DND-41 (cell line): ENCODE data around the gene TMEM248.

ENCODE experiments used
- ATAC-seq: fragments of 200-7000 bp; cut with Tn5 transposase; 3 replicates; pipeline ENCODE4 v1.9.1; 2021; ENCODE audit warnings: low read depth; ENCODE audit not compliant: insufficient read depth
- DNase-seq: peaks from one replicate; pipeline ENCODE4 v3.0.0-alpha.2; 2020
- H2AFZ ChIP-seq: 2 replicates; pipeline ENCODE4 v1.6.0; 2012; ENCODE audit warnings: low read depth, low read length
- H3K27ac ChIP-seq: 2 replicates; pipeline ENCODE4 v1.5.1; 2012; ENCODE audit warnings: low read length, inconsistent platforms
- H3K27me3 ChIP-seq: fragments of 200-600 bp; sonication (generic); 2 replicates; pipeline ENCODE4 v1.6.0; 2012; ENCODE audit warnings: low read length, mild to moderate bottlenecking, inconsistent platforms; ENCODE audit not compliant: insufficient read depth, poor library complexity
- H3K36me3 ChIP-seq: 2 replicates; pipeline ENCODE4 v1.5.1; 2012; ENCODE audit warnings: low read length, inconsistent platforms; ENCODE audit not compliant: insufficient read depth
- H3K4me1 ChIP-seq: 2 replicates; pipeline ENCODE4 v1.5.1; 2012; ENCODE audit warnings: mild to moderate bottlenecking, low read length; ENCODE audit not compliant: insufficient read depth
- H3K4me2 ChIP-seq: 2 replicates; pipeline ENCODE4 v1.6.0; 2012; ENCODE audit warnings: mild to moderate bottlenecking, moderate library complexity, low read length, inconsistent platforms; ENCODE audit not compliant: insufficient read depth
- H3K4me3 ChIP-seq, 2 experiments: fragments of 200-600 bp in 1 of 2; shearing (Covaris generic) in 1 of 2; 2 replicates each; pipeline ENCODE4 v1.5.1; 2012 to 2016; ENCODE audit warnings: inconsistent platforms in 2 of 2, low read length in 2 of 2, mild to moderate bottlenecking in 2 of 2, low read depth in 1 of 2, moderate library complexity in 1 of 2
- H3K79me2 ChIP-seq: 2 replicates; pipeline ENCODE4 v1.6.0; 2012; ENCODE audit warnings: low read length, inconsistent platforms; ENCODE audit not compliant: insufficient read depth
- H3K9ac ChIP-seq: 2 replicates; pipeline ENCODE4 v1.6.0; 2012; ENCODE audit warnings: low read depth, mild to moderate bottlenecking, inconsistent platforms, low read length, moderate library complexity
- H3K9me3 ChIP-seq: 2 replicates; pipeline ENCODE4 v1.5.1; 2012; ENCODE audit warnings: low read length, moderate library complexity, mild to moderate bottlenecking, inconsistent platforms; ENCODE audit not compliant: insufficient read depth, severe bottlenecking
- H4K20me1 ChIP-seq: 2 replicates; pipeline ENCODE4 v1.6.0; 2012; ENCODE audit warnings: low read length; ENCODE audit not compliant: insufficient read depth
- CTCF ChIP-seq: IDR thresholded peaks from 2 replicates; pipeline ENCODE4 v1.5.1; 2012; ENCODE audit warnings: borderline replicate concordance, low read length, moderate library complexity, mild to moderate bottlenecking; ENCODE audit not compliant: poor library complexity, severe bottlenecking; ENCODE audit errors: extremely low read depth
- EZH2 ChIP-seq: IDR thresholded peaks from 3 replicates; pipeline ENCODE4 v1.6.1; 2012; ENCODE audit warnings: borderline replicate concordance, low read depth, mild to moderate bottlenecking, moderate library complexity, low read length, inconsistent platforms; ENCODE audit not compliant: severe bottlenecking

Gene TMEM248

GRCh38 chr7:66952343-66953043 lies 31.5 kb downstream of the TMEM248 start:
- Histone ChIP-seq H2AFZ (no peak overlapping the region), H3K4me1 (no peaks in the 10 kb centered on the region), H3K9ac (no peak overlapping the region), H3K36me3 (peaks cover 91% of the 10 kb centered on the region), H3K4me2 (no peak overlapping the region), H3K4me3 (no peak overlapping the region), H3K27me3 (no peaks in the 10 kb centered on the region), H3K79me2 (no peaks in the 10 kb centered on the region), H3K27ac (no peak overlapping the region), H4K20me1 (peaks cover 4% of the 10 kb centered on the region), H3K9me3 (no peaks in the 10 kb centered on the region)
- DNase-seq (no peak), ATAC-seq (no peak)
- TF ChIP-seq CTCF, result no peak
- no peak for TF ChIP-seq EZH2

DNA sequence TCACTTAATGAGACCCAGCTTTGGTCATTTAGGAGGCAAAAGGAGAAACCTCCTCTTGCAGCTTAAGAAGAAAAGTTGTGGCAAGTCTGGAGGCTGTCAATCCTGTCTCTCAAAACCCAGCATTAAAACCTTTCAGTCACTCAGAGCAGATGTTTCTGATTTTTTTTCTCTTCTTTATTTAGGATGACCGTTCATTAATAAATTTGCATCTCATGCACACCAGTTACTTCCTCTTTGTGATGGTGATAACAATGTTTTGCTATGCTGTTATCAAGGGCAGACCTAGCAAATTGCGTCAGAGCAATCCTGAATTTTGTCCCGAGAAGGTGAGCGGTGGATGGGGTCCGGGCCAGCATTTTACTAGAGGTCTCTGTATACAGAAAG lies 32.0 kb downstream of the TMEM248 start:
- Histone ChIP-seq H2AFZ (no peak overlapping the region), H3K27ac (no peak overlapping the region), H3K4me3 (no peak overlapping the region), H3K9me3 (no peaks in the 10 kb centered on the region), H3K27me3 (no peaks in the 10 kb centered on the region), H3K9ac (no peak overlapping the region), H3K79me2 (no peaks in the 10 kb centered on the region), H4K20me1 (peaks cover 8% of the 10 kb centered on the region), H3K4me1 (no peaks in the 10 kb centered on the region), H3K4me2 (no peak overlapping the region), H3K36me3 (peaks cover 92% of the 10 kb centered on the region)
- TF ChIP-seq EZH2, result no peak
- TF ChIP-seq CTCF, result no peak
- ATAC-seq, result no peak
- DNase-seq, result no peak

GRCh38 chr7:66957595-66958290 lies 36.7 kb downstream of the TMEM248 start:
- no peaks in the 10 kb centered on the region for H3K4me1 ChIP-seq
- H3K36me3 ChIP-seq, result peaks cover 57% of the 10 kb centered on the region

More at GRCh38 chr7:66957595-66958290, 36.7 kb downstream of the TMEM248 start:
- TF ChIP-seq EZH2, result no peak
- H3K79me2 ChIP-seq, result no peaks in the 10 kb centered on the region
- peaks cover 5% of the 10 kb centered on the region; the same call in 1 of the 2 replicates for H4K20me1 ChIP-seq
- H3K4me3 ChIP-seq, result no peak overlapping the region
- no peak overlapping the region for H3K4me2 ChIP-seq
- H3K27ac ChIP-seq, result no peak overlapping the region
- H3K9me3 ChIP-seq, result no peaks in the 10 kb centered on the region
- H3K27me3 ChIP-seq, result no peaks in the 10 kb centered on the region
- no peak overlapping the region for H2AFZ ChIP-seq
- DNase-seq (no peak), ATAC-seq (no peak)
- H3K9ac ChIP-seq, result no peak overlapping the region
